Natural killer cell (primary cell): Measurements from ENCODE around the gene SPTSSB. TPM values are rescaled to one million over a fixed set of nuclear protein-coding genes. Genes with fewer than 3 reads are reported as not detected.

Experiments
- ATAC-seq, 3 donors: fragments of 150-1000 bp in 2 of 3; fragments of 200-7000 bp in 1 of 3; cut with Tn5 transposase; 1 replicate in 1 of 3; 2 replicates in 2 of 3; pipeline ENCODE4 v1.10.0; 2021; ENCODE audit warnings: mild to moderate bottlenecking in 2 of 3, moderate library complexity in 2 of 3
- DNase-seq, 2 donors: peaks; one replicate each; pipeline versions ENCODE4 v3.0.0 to v3.0.0-alpha.2; 2013 to 2021; ENCODE audit warnings: mixed read lengths in 1 of 2
- H3K27ac ChIP-seq: one replicate; pipeline ENCODE4 v1.5.1; 2013; ENCODE audit warnings: mild to moderate bottlenecking, low read length
- H3K27me3 ChIP-seq: one replicate; pipeline ENCODE4 v1.6.1; 2013; ENCODE audit warnings: low read length; ENCODE audit not compliant: control insufficient read depth, insufficient read depth
- H3K36me3 ChIP-seq: one replicate; pipeline ENCODE4 v1.6.1; 2013; ENCODE audit warnings: low read length; ENCODE audit not compliant: control insufficient read depth, insufficient read depth
- H3K4me1 ChIP-seq: one replicate; pipeline ENCODE4 v1.6.1; 2013; ENCODE audit warnings: low read length; ENCODE audit not compliant: control insufficient read depth, insufficient read depth
- H3K4me3 ChIP-seq: one replicate; pipeline ENCODE4 v1.5.1; 2013; ENCODE audit warnings: low read length
- H3K9me3 ChIP-seq: one replicate; pipeline ENCODE4 v1.6.1; 2013; ENCODE audit warnings: low read length; ENCODE audit not compliant: control insufficient read depth, insufficient read depth
- H3K27ac Mint-ChIP-seq, 2 donors: one replicate each; pipeline ENCODE4 v1.8.0; 2022; ENCODE audit warnings: mild to moderate bottlenecking in 2 of 2, mixed read lengths in 2 of 2, moderate library complexity in 1 of 2
- H3K27me3 Mint-ChIP-seq, 2 donors: one replicate each; pipeline ENCODE4 v1.8.0; 2022; ENCODE audit warnings: low read depth in 2 of 2, mixed read lengths in 2 of 2
- H3K36me3 Mint-ChIP-seq: one replicate; pipeline ENCODE4 v1.8.0; 2022; ENCODE audit warnings: mixed read lengths
- H3K4me1 Mint-ChIP-seq, 2 donors: one replicate each; pipeline ENCODE4 v1.8.0; 2022; ENCODE audit warnings: mixed read lengths in 2 of 2
- H3K4me3 Mint-ChIP-seq: one replicate; pipeline ENCODE4 v1.8.0; 2022; ENCODE audit warnings: mild to moderate bottlenecking, moderate library complexity, mixed read lengths
- H3K9me3 Mint-ChIP-seq, 2 donors: one replicate each; pipeline ENCODE4 v1.8.0; 2022; ENCODE audit warnings: mixed read lengths in 2 of 2
- WGBS: methylation state at CpG from one replicate; pipeline ENCODE4 v1.1.7; 2013; ENCODE audit warnings: missing lambda C conversion rate; ENCODE audit not compliant: insufficient coverage; 5-methylcytosine and 5-hydroxymethylcytosine counted together
- intact Hi-C: fragments of 100-400 bp; cut with micrococcal nuclease; formaldehyde crosslinking; loops from one replicate; pipeline ENCODE4 v1.14.2; 2022
- total RNA-seq, 4 donors: library from RNA; stranded (reverse); fragments of 120-200 nt in 1 of 4; gene quantifications; one replicate each; pipeline versions ENCODE4 v1.2.3 to v1.2.4, GENCODE V29; 2013 to 2022
- TF ChIP-seq, protein P1 (sequence below): fragments of 200-600 bp; IDR thresholded peaks from one replicate; pipeline ENCODE4 v1.8.0; 2022; ENCODE audit warnings: antibody characterized with exemption

The SPTSSB gene
- total RNA-seq, 3 donors from 2014 or later (not counting 1 experiment from before 2014, with no cell fraction given), result 7.3 to 14.1 (median 11.1) TPM

DNA sequence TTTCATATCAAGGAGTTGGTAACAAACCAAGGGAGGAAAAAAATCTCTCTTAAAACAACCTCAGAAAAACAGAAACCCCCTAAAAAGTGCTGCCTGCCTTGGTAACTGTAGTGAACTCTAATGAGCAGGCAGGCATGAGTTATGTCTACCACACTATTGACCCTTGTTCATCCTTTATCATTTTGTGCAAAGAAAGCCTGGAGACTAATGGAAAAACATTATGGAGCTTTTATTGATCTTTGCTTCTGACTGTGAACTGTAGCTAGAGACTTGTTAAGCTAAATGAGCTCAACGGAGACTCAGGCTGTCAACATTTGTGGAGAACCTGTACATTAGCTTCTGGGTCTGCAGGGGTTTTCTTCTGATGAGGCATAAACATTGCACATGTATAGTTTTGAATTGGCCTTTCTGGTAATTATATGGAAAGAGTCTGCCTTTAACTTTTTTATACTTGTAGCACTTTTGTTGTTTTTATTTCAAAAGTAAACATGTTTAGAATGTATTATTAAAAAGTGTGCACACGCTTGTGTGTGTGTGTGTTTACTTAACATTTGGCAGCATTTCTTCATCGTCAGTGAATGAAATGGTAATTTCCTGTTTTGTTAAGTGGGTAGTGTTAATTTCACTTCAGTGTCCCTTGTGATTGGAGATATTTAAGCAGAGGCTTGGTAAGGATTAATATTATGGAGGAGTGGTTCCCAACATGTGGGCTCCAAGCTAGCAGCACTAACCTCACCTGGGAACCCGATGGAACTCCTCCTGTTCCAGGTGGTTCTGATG, 15.9 kb upstream of the SPTSSB start:
- no peak for DNase-seq
- Histone ChIP-seq H3K27ac (no peak overlapping the region), H3K9me3 (no peaks in the 10 kb centered on the region), H3K4me3 (no peak overlapping the region), H3K4me1 (peaks cover 4% of the 10 kb centered on the region), H3K36me3 (no peaks in the 10 kb centered on the region), H3K27me3 (peaks cover 4% of the 10 kb centered on the region)
- intact Hi-C loops, result no loop called here
- Mint-ChIP-seq H3K4me3 (no peak overlapping the region), H3K27me3 (peaks cover 30 to 80% of the 10 kb centered on the region in 2 donors), H3K4me1 (no peaks in the 10 kb centered on the region), H3K9me3 (no peaks in the 10 kb centered on the region), H3K36me3 (no peaks in the 10 kb centered on the region), H3K27ac (no peak overlapping the region)
- 74% methylated on average over 4 of the region's 4 CpGs for WGBS
- ATAC-seq, result no peak
- TF ChIP-seq, protein P1, sequence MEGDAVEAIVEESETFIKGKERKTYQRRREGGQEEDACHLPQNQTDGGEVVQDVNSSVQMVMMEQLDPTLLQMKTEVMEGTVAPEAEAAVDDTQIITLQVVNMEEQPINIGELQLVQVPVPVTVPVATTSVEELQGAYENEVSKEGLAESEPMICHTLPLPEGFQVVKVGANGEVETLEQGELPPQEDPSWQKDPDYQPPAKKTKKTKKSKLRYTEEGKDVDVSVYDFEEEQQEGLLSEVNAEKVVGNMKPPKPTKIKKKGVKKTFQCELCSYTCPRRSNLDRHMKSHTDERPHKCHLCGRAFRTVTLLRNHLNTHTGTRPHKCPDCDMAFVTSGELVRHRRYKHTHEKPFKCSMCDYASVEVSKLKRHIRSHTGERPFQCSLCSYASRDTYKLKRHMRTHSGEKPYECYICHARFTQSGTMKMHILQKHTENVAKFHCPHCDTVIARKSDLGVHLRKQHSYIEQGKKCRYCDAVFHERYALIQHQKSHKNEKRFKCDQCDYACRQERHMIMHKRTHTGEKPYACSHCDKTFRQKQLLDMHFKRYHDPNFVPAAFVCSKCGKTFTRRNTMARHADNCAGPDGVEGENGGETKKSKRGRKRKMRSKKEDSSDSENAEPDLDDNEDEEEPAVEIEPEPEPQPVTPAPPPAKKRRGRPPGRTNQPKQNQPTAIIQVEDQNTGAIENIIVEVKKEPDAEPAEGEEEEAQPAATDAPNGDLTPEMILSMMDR, result no peak

- Mint-ChIP-seq H3K9me3 (no peaks in the 10 kb centered on the region), H3K36me3 (no peaks in the 10 kb centered on the region), H3K4me3 (peak overlapping the region; percentile 90), H3K27me3 (peaks cover 56 to 72% of the 10 kb centered on the region in 2 donors), H3K4me1 (peaks cover 16 to 24% of the 10 kb centered on the region in 2 donors), H3K27ac (peak overlapping the region in 1 of 2 donors; percentile 76)
- TF ChIP-seq, protein P1, result no peak
- Histone ChIP-seq H3K4me3 (peak overlapping the region; percentile 50), H3K27ac (peak overlapping the region; percentile 44), H3K4me1 (peaks cover 22% of the 10 kb centered on the region), H3K27me3 (peaks cover 15% of the 10 kb centered on the region), H3K36me3 (no peaks in the 10 kb centered on the region), H3K9me3 (no peaks in the 10 kb centered on the region)
- DNase-seq (peak; percentile 21 to 40), ATAC-seq (peak; percentile 47 to 60 (median 53))
- WGBS, result 3% methylated on average over 55 of the region's 55 CpGs
- intact Hi-C loops, result loop anchor here (5.0 kb wide), 1 partner anchor 60 kb away; no protein-coding TSS in a partner anchor
These were observed 1.3 kb upstream of the SPTSSB start for GRCh38 chr3:161372321-161373260.

- no peak for DNase-seq
- TF ChIP-seq, protein P1, result no peak
- Histone ChIP-seq H3K27ac (no peak overlapping the region), H3K27me3 (peaks cover 13% of the 10 kb centered on the region), H3K36me3 (no peaks in the 10 kb centered on the region), H3K4me3 (no peak overlapping the region), H3K9me3 (no peaks in the 10 kb centered on the region), H3K4me1 (peaks cover 22% of the 10 kb centered on the region)
- Mint-ChIP-seq H3K4me1 (peaks cover 16 to 28% of the 10 kb centered on the region in 2 donors), H3K4me3 (peak overlapping the region; percentile 39), H3K27me3 (peaks cover 64 to 73% of the 10 kb centered on the region in 2 donors), H3K9me3 (no peaks in the 10 kb centered on the region), H3K36me3 (no peaks in the 10 kb centered on the region), H3K27ac (no peak overlapping the region)
- intact Hi-C loops, result no loop called here
- 93% methylated on average over 2 of the region's 3 CpGs for WGBS
- ATAC-seq, result no peak
These were observed 1.8 kb downstream of the SPTSSB start for GRCh38 chr3:161369531-161369930.
